ENCODE measurements around the gene MICAL2. TPM values are rescaled to one million over a fixed set of nuclear protein-coding genes. Genes with fewer than 3 reads are reported as not detected.

The MICAL2 gene
- total RNA-seq, 3 donors from 2014 or later, result 70.3 to 118 (median 71.4) TPM

DNA sequence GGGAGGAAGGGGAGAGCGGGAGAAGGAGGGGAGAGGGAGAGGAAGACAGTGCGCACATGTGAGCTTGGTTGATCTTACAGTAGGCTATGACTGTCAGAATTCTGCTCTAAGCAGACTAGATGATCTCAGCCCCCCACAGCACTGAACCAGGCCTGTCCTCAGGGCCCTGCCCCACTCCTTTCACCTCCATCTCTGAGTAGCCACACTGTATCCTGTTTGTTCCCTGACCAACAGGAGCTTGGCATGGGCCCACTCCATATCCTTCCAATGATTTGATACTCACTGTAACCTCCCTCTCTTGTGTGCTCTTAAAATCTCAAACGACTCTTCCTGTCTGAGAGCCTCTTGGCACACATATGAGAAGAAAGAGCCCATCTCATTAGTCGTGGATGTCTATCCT, 180.9 kb downstream of the MICAL2 start:
- H3K9me3 Mint-ChIP-seq, result no peaks in the 10 kb centered on the region
- DNase-seq (no peak), ATAC-seq (no peak)
- H3K4me1 Mint-ChIP-seq (ENCODE audit: low read depth), result peaks cover 18% of the 10 kb centered on the region
- no peaks in the 10 kb centered on the region for H3K36me3 Mint-ChIP-seq (ENCODE audit: insufficient read depth)
- no peaks in the 10 kb centered on the region for H3K27me3 Mint-ChIP-seq (ENCODE audit: low read depth)
- H3K4me3 Mint-ChIP-seq, result no peak overlapping the region

DNA sequence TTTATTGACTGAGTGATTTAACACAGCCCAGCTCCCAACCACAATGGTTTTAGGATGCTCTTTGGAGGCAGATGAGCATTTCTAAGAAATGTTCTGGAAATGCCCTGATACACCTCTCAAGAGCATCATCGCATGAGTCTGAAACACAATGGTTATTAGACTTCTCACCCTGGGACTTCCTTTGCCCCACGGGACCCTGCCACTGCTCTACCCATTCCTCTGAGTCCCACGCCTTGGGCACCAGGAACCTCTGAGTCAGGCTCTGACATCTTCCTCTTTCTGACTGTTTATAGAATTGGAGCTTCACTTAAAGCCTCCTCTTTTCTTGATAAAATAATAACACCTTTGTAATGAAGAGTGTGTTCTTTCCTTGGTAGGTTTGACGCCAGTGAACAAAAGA, 181.4 kb downstream of the MICAL2 start:
- Mint-ChIP-seq H3K27me3 (ENCODE audit: low read depth) (no peaks in the 10 kb centered on the region), H3K4me1 (ENCODE audit: low read depth) (peaks cover 18% of the 10 kb centered on the region), H3K4me3 (no peak overlapping the region), H3K9me3 (no peaks in the 10 kb centered on the region), H3K36me3 (ENCODE audit: insufficient read depth) (no peaks in the 10 kb centered on the region)
- ATAC-seq (peak in 1 of 2 donors; percentile 12), DNase-seq (no peak)

DNA sequence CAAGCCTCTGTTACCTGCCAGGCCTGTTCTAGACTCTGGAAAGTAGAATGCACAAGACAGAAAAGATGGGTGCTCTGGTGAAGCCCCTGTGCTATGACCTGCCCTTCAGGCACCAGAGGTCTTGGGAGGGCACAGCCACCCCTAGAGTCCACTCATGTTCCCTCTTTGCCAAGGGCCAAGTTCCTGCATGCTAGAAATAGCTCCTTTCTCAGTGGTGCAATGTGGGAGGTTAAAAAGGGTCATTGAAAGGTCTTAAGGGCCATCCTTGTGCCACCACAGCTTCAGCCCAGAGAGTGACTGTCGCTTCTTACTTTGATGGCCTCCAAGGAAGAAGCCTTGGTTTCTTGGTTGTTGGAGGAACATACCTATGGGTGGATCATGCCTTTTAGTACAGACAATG, 182.4 kb downstream of the MICAL2 start:
- Mint-ChIP-seq H3K9me3 (peaks cover 2% of the 10 kb centered on the region), H3K27me3 (ENCODE audit: low read depth) (no peaks in the 10 kb centered on the region), H3K36me3 (ENCODE audit: insufficient read depth) (no peaks in the 10 kb centered on the region), H3K4me3 (no peak overlapping the region), H3K4me1 (ENCODE audit: low read depth) (peaks cover 18% of the 10 kb centered on the region)
- ATAC-seq, result no peak
- no peak for DNase-seq

DNA sequence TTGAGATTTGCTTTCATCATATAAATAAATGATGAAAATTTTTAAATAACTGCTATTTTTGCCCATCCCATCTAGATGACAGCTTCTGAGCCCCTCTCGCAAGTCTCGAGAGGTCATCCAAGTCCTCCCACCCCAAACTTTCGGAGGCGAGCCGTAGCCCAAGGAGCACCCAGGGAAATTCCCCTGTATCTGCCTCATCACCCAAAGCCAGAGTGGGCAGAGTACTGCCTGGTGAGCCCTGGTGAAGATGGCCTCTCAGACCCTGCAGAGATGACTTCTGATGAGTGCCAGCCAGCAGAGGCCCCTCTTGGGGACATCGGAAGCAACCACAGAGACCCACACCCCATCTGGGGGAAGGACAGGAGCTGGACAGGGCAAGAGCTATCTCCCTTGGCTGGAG, 183.1 kb downstream of the MICAL2 start:
- peaks cover 18% of the 10 kb centered on the region for H3K4me1 Mint-ChIP-seq (ENCODE audit: low read depth)

DNA sequence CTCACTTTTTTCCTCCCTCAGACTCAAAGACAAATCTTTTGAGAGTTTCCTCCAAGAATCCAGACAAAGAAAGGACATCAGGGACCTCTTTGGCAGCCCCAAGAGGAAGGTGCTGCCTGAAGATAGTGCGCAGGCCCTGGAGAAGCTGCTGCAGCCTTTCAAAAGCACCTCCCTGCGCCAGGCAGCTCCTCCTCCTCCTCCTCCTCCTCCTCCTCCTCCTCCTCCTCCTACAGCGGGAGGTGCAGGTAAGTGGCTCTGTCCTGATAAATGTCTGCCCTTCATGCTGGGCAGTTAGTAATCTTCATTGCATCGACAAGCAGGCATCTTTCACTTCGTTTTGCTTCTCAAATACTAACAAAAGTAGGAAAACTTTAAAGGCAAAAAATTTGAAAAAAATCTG, 184.2 kb downstream of the MICAL2 start:
- peaks cover 4% of the 10 kb centered on the region for H3K36me3 Mint-ChIP-seq (ENCODE audit: insufficient read depth)
- H3K9me3 Mint-ChIP-seq, result peaks cover 17% of the 10 kb centered on the region
- H3K4me1 Mint-ChIP-seq (ENCODE audit: low read depth), result peaks cover 18% of the 10 kb centered on the region
- H3K4me3 Mint-ChIP-seq, result no peak overlapping the region
- no peak for DNase-seq
- no peak for ATAC-seq
- H3K27me3 Mint-ChIP-seq (ENCODE audit: low read depth), result no peaks in the 10 kb centered on the region

More for the DNA sequence above, 183.1 kb downstream of the MICAL2 start:
- Mint-ChIP-seq H3K36me3 (ENCODE audit: insufficient read depth) (peaks cover 2% of the 10 kb centered on the region), H3K27me3 (ENCODE audit: low read depth) (no peaks in the 10 kb centered on the region), H3K9me3 (peaks cover 9% of the 10 kb centered on the region), H3K4me3 (no peak overlapping the region)
- DNase-seq, result no peak
- no peak for ATAC-seq

DNA sequence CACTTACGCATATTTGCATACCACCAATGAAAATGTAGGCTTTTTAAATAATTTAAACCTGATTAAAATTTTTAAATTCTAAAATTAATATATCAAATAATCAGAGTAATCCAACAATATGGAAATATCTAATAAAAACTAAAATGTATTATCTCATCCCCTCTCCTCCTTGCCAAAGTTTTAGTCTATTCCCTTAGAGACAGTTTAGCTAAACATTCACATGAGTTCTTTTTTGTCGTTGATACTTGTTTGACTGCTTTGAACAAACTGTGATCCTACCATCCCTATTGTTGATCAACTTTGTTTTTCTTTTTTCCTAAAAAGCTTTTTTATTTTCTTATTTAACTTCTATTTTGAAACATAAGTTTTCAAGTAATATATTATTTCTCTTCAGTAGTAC, 185.6 kb downstream of the MICAL2 start:
- peaks cover 4% of the 10 kb centered on the region for H3K4me1 Mint-ChIP-seq (ENCODE audit: low read depth)
- no peak overlapping the region for H3K4me3 Mint-ChIP-seq
- peaks cover 6% of the 10 kb centered on the region for H3K36me3 Mint-ChIP-seq (ENCODE audit: insufficient read depth)
- DNase-seq (no peak), ATAC-seq (no peak)
- no peaks in the 10 kb centered on the region for H3K27me3 Mint-ChIP-seq (ENCODE audit: low read depth)
- peaks cover 17% of the 10 kb centered on the region for H3K9me3 Mint-ChIP-seq

DNA sequence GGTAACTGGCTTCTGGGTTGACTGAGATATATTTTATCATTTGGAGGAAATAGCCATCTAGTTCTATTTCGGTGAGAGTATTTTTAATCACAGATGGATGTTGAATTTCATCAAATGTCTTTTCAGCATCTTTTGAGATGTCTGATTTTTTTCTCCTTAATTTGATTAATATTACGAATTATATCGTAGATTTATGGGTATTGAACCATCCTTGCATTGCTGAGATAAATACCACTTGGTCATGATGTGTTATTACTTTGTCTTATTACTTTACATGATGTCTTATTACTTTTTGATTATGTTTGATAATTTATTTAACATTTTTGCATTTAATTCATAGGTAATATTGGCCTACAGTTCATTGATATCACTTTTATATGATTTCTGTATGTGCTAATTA, 188.2 kb downstream of the MICAL2 start:
- DNase-seq (no peak), ATAC-seq (no peak)
- Mint-ChIP-seq H3K9me3 (peaks cover 17% of the 10 kb centered on the region), H3K4me1 (ENCODE audit: low read depth) (no peaks in the 10 kb centered on the region), H3K36me3 (ENCODE audit: insufficient read depth) (peaks cover 6% of the 10 kb centered on the region), H3K4me3 (no peak overlapping the region), H3K27me3 (ENCODE audit: low read depth) (no peaks in the 10 kb centered on the region)

DNA sequence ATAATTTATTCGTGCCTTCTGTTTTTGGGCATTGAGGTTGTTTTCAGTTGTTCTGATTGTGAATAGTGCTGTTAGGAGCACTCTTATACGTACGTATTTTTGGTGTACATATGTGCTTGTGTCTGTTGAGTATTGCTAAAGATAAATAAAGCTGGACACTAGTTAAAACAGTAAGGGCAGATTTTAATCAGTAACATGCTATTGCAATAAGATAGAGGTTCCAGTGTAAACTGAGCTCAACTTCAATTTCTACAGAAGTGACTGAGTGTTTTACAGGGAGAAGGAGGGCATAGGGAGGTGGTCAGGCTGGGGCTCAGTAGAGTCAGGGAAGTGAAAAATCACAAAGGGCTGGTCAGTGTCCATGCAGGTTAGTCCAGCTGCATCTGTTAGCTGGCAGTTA, 191.0 kb downstream of the MICAL2 start:
- H3K9me3 Mint-ChIP-seq, result peaks cover 17% of the 10 kb centered on the region
- ATAC-seq (no peak), DNase-seq (no peak)
- no peaks in the 10 kb centered on the region for H3K27me3 Mint-ChIP-seq (ENCODE audit: low read depth)
- H3K4me1 Mint-ChIP-seq (ENCODE audit: low read depth), result no peaks in the 10 kb centered on the region
- no peak overlapping the region for H3K4me3 Mint-ChIP-seq
- peaks cover 6% of the 10 kb centered on the region for H3K36me3 Mint-ChIP-seq (ENCODE audit: insufficient read depth)

DNA sequence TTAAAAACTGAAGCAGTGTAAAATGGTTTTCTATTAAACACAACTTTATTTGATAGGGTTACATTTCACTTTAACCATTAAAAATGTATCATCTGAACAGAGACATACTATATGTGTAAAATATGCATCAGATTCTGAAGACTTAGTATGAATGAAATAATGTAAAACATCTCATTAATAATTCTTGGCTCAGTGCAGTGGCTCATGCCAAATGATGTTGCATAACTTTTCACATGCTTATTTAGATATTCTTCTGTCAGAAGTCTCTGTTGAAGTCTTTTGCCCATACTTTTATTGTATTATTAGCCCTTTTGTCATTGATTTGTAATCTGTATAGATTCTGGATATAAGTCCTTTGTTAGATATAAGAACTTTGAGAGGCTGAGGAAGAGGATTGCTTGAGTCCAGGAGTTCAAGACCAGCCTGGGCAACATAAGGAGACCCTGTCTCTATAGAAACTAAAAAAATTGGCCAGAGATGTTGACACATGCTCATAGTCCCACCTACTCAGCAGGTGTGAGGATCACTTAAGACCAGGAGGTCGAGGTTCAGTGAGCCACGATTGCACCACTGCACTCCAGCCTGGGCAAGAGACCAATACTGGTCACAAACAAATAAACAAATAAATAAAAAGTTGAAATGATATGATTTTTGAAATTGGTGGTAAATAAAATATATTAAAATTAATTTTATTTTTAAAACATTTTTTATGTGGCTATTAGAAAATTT, 193.2 kb downstream of the MICAL2 start:
- Mint-ChIP-seq H3K27me3 (ENCODE audit: low read depth) (no peaks in the 10 kb centered on the region), H3K36me3 (ENCODE audit: insufficient read depth) (peaks cover 4% of the 10 kb centered on the region), H3K4me3 (no peak overlapping the region), H3K9me3 (peaks cover 6% of the 10 kb centered on the region), H3K4me1 (ENCODE audit: low read depth) (no peaks in the 10 kb centered on the region)
- ATAC-seq (no peak), DNase-seq (no peak)

DNA sequence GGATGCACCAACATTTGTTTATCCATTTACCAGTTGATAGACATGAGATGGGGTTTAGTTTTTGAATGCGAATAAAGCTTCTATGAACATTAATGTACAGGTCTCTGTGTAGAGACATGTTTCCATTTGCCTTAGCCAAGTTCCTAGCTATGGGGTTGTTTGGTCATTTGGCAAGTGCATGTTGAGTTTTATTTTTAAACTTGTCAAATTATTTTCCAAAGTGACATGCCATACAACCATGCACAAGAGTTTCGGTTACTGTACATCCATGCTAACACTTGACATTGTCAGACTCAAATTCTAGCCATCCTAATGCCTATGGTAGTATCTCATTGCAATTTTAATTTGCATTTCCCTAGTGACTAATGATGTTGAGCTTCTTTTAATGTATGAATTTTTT, 196.4 kb downstream of the MICAL2 start:
- Mint-ChIP-seq H3K9me3 (peaks cover 10% of the 10 kb centered on the region), H3K36me3 (ENCODE audit: insufficient read depth) (peaks cover 3% of the 10 kb centered on the region), H3K4me3 (no peak overlapping the region), H3K4me1 (ENCODE audit: low read depth) (no peaks in the 10 kb centered on the region), H3K27me3 (ENCODE audit: low read depth) (no peaks in the 10 kb centered on the region)
- ATAC-seq, result no peak
- DNase-seq, result no peak

DNA sequence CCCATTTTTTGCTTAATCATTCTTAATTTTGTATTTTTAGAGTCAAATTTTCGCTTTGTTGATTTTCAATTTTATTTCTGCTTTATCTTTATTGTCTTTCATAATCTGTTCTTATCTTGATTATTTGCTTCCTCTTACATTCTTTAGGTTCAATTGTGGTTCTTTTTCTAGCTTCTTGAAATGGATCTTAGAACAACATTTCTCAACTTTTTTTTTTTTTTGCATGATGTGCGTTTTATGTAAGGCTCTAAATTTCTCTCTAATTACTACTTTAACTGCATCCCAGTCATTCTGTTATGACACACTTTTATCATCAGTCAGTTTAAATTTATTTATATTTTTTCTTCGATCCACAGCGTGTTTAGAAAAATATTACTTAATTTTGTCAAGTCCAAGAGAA, 201.7 kb downstream of the MICAL2 start:
- H3K36me3 Mint-ChIP-seq (ENCODE audit: insufficient read depth), result peaks cover 3% of the 10 kb centered on the region
- H3K4me1 Mint-ChIP-seq (ENCODE audit: low read depth), result no peaks in the 10 kb centered on the region
- H3K27me3 Mint-ChIP-seq (ENCODE audit: low read depth), result no peaks in the 10 kb centered on the region
- H3K4me3 Mint-ChIP-seq, result no peak overlapping the region
- peaks cover 16% of the 10 kb centered on the region for H3K9me3 Mint-ChIP-seq
- DNase-seq (no peak), ATAC-seq (no peak)

Other genes with a start within 250 kb of the MICAL2 start
- gene DKK3, start 102.0 kb upstream of the MICAL2 start, total RNA-seq, result under 1 TPM; 0.34 to 0.51 (median 0.35) TPM

All from activated T-cell treated with anti-CD3 and anti-CD28 coated beads, Interleukin-2, amount 50 U/mL, for 4 hours (primary cell).